NCI-H526 (cell line): Measurements from ENCODE around the gene PKD2.
"Not testable (repeated sequence)": the region's sequence is repeated elsewhere in the genome, so short reads cannot be mapped to it uniquely, and the experiment has no call there.

Experiments used
- DNase-seq, 2 experiments: peaks; one replicate each; lab custom pipeline; 2025; lab: John Stamatoyannopoulos, UW

Gene PKD2

GRCh38 chr4:87986508-87986907 is 20.9 kb upstream of the PKD2 start:
- no peak for DNase-seq

GRCh38 chr4:87989765-87990164 is 17.7 kb upstream of the PKD2 start:
- DNase-seq, result no peak

GRCh38 chr4:87995435-87995834 is 12.0 kb upstream of the PKD2 start:
- DNase-seq, result no peak

- DNase-seq, result not testable (repeated sequence)
These were observed 8.2 kb upstream of the PKD2 start for GRCh38 chr4:87999191-87999691.

- DNase-seq, result no peak
These were observed 5.6 kb upstream of the PKD2 start for GRCh38 chr4:88001871-88002270.

- DNase-seq, result no peak
These were observed 4.6 kb upstream of the PKD2 start for GRCh38 chr4:88002786-88003185.

- DNase-seq, result no peak
These were observed 4.2 kb upstream of the PKD2 start for GRCh38 chr4:88003261-88003660.

GRCh38 chr4:88005076-88005475 is 2.4 kb upstream of the PKD2 start:
- no peak for DNase-seq

- DNase-seq, result no peak
These were observed 1.5 kb upstream of the PKD2 start for GRCh38 chr4:88005946-88006345.

- DNase-seq, result no peak
These were observed 505 bp upstream of the PKD2 start for GRCh38 chr4:88006956-88007303.

GRCh38 chr4:88008122-88008742 is 797 bp downstream of the PKD2 start:
- peak; percentile 24 to 71 for DNase-seq

GRCh38 chr4:88008743-88009171 is 1.3 kb downstream of the PKD2 start:
- peak in 1 of 2 experiments; percentile 1 for DNase-seq

GRCh38 chr4:88009871-88010270 is 2.4 kb downstream of the PKD2 start:
- DNase-seq, result no peak

- no peak for DNase-seq
These were observed 3.5 kb downstream of the PKD2 start for GRCh38 chr4:88010966-88011365.

GRCh38 chr4:88012647-88013046 is 5.2 kb downstream of the PKD2 start:
- DNase-seq, result no peak

GRCh38 chr4:88014386-88014905 is 7.0 kb downstream of the PKD2 start:
- DNase-seq, result no peak

- no peak for DNase-seq
These were observed 8.3 kb downstream of the PKD2 start for GRCh38 chr4:88015659-88016295.

GRCh38 chr4:88017516-88018297 is 10.3 kb downstream of the PKD2 start:
- no peak for DNase-seq

- DNase-seq, result no peak
These were observed 11.0 kb downstream of the PKD2 start for GRCh38 chr4:88018466-88018865.

GRCh38 chr4:88021824-88022223 is 14.4 kb downstream of the PKD2 start:
- no peak for DNase-seq

GRCh38 chr4:88022289-88022688 is 14.9 kb downstream of the PKD2 start:
- DNase-seq, result no peak

- DNase-seq, result not testable (repeated sequence)
These were observed 18.6 kb downstream of the PKD2 start for GRCh38 chr4:88025868-88026661.
